Kidney (tissue), 14 donors: ENCODE data around the gene SULT1C3. TPM values are rescaled to one million over a fixed set of nuclear protein-coding genes. Genes with fewer than 3 reads are reported as not detected.

ENCODE experiments used
- DNase-seq, 5 donors: peaks; one replicate each; pipeline ENCODE4 v3.0.0-alpha.2; 2013 to 2020
- FAIRE-seq: peaks from 2 replicates; lab custom pipeline; 2012; peaks lifted over from hg19 to GRCh38; lab: Jason Lieb, UNC
- H3K27ac ChIP-seq, 2 donors: one replicate each; pipeline ENCODE4 v1.7.0; 2013; ENCODE audit warnings: low read depth in 2 of 2, low read length in 2 of 2, inconsistent platforms in 1 of 2
- H3K27me3 ChIP-seq: one replicate; pipeline ENCODE4 v1.7.1; 2013; ENCODE audit warnings: low read length, inconsistent platforms; ENCODE audit not compliant: control insufficient read depth, insufficient read depth
- H3K36me3 ChIP-seq, 3 donors: one replicate each; pipeline versions ENCODE4 v1.7.0 to v1.7.1; 2013; ENCODE audit warnings: low read length in 3 of 3, control low read depth in 1 of 3, inconsistent platforms in 1 of 3; ENCODE audit not compliant: insufficient read depth in 3 of 3, control insufficient read depth in 2 of 3
- H3K4me1 ChIP-seq, 3 donors: one replicate each; pipeline versions ENCODE4 v1.7.0 to v1.7.1; 2013; ENCODE audit warnings: low read length in 3 of 3, inconsistent platforms in 1 of 3, low read depth in 1 of 3; ENCODE audit not compliant: control insufficient read depth in 2 of 3, insufficient read depth in 2 of 3
- H3K4me3 ChIP-seq, 3 donors: one replicate each; pipeline versions ENCODE4 v1.7.0 to v1.8.1; 2013; ENCODE audit warnings: low read length in 3 of 3, control low read depth in 1 of 3, inconsistent platforms in 1 of 3
- H3K9ac ChIP-seq, 3 donors: one replicate each; pipeline versions ENCODE4 v1.7.0 to v1.7.1; 2013; ENCODE audit warnings: low read length in 3 of 3, control low read depth in 1 of 3, inconsistent platforms in 1 of 3
- H3K9me3 ChIP-seq, 3 donors: one replicate each; pipeline versions ENCODE4 v1.7.0 to v1.7.1; 2013; ENCODE audit warnings: low read length in 3 of 3, control low read depth in 1 of 3, inconsistent platforms in 1 of 3; ENCODE audit not compliant: control insufficient read depth in 2 of 3, insufficient read depth in 1 of 3
- intact Hi-C: fragments of 100-400 bp; cut with DNase I; formaldehyde crosslinking; loops from one replicate; pipeline ENCODE4 v1.11.1; 2022
- polyA plus RNA-seq: library from polyadenylated mRNA; stranded (reverse); fragments of 350-450 nt; fragmentation: Illumina TruSeq; extraction: RNeasy Lipid Tissue Mini Kit (QIAGEN cat#74804); gene quantifications from one replicate; pipeline ENCODE4 v1.2.3, GENCODE V29; 2014; ENCODE audit warnings: low read depth, low replicate concordance; ENCODE audit not compliant: insufficient read depth
- total RNA-seq: library from RNA; stranded (reverse); fragmentation: NEBNext Ultra II Directional; extraction: Animal tissue kit (Norgen Biotek cat#: 25700); gene quantifications from one replicate; pipeline ENCODE4 v1.2.1, GENCODE V29; 2021
- TF ChIP-seq, protein P1 (sequence below): IDR thresholded peaks from 3 replicates; pipeline ENCODE4 v1.5.1; 2012; ENCODE audit warnings: mild to moderate bottlenecking, moderate library complexity, borderline replicate concordance; ENCODE audit not compliant: insufficient read depth; ENCODE audit errors: extremely low read depth
- donor health status: control.
- donor health status: control.
- donor health status: control.
- donor health status: control.
- donor health status: control.
- donor health status: DM: yes; HTN: yes; CAD: no.
- donor health status: Normal renal cell carcinoma (clear cell type).

Gene SULT1C3
- total and polyA plus RNA-seq, 2 donors from 2014 or later: not detected

DNA sequence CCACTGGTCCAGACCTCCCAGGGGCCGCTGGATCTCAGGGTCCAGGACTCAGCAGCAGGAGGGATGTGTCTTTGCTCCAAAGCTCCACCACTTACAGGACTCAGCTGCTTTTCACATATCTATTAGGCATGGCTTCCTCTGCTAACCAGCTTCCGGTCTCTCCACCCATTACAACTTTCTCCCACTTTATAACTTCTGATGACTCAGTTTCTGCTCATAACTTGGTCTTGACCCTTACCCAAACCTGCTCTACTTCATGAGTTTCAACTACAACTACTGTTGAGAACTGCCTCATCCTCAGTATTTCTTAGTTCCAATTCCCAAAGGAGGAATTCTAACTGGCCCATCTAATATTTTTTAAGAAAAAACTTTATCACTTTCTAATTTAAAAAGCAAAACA lies 66.1 kb downstream of the SULT1C3 start:
- no peaks in the 10 kb centered on the region for H3K27me3 ChIP-seq
- no peaks in the 10 kb centered on the region for H3K9me3 ChIP-seq
- DNase-seq (no peak), FAIRE-seq (no peak)
- peaks cover 0 to 16% (median 4%) of the 10 kb centered on the region in 3 donors for H3K36me3 ChIP-seq
- H3K4me1 ChIP-seq: no peaks in the 10 kb centered on the region
- intact Hi-C loops: no loop called here
- H3K9ac ChIP-seq: no peak overlapping the region
- TF ChIP-seq, protein P1, sequence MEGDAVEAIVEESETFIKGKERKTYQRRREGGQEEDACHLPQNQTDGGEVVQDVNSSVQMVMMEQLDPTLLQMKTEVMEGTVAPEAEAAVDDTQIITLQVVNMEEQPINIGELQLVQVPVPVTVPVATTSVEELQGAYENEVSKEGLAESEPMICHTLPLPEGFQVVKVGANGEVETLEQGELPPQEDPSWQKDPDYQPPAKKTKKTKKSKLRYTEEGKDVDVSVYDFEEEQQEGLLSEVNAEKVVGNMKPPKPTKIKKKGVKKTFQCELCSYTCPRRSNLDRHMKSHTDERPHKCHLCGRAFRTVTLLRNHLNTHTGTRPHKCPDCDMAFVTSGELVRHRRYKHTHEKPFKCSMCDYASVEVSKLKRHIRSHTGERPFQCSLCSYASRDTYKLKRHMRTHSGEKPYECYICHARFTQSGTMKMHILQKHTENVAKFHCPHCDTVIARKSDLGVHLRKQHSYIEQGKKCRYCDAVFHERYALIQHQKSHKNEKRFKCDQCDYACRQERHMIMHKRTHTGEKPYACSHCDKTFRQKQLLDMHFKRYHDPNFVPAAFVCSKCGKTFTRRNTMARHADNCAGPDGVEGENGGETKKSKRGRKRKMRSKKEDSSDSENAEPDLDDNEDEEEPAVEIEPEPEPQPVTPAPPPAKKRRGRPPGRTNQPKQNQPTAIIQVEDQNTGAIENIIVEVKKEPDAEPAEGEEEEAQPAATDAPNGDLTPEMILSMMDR: no peak
- H3K4me3 ChIP-seq: no peak overlapping the region
- no peak overlapping the region for H3K27ac ChIP-seq

DNA sequence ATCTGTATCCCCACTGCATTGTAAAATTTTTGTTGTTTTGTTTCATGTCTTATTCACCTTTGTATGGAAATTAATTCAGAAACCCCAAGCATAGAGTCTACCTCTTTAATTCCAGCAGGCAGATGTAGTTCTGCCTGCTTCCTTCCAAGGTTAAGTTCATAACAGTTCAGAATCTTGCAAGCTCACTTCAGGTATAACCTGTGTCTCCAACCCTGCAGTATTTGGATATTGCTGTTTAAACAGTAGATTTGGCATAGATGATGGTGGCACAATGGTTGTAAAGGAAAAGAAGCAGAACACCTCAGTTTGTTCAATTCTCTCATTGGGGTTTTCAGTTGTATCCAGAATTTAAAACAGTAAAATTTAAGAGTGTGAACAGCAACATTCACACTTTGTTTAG lies 70.1 kb downstream of the SULT1C3 start:
- Histone ChIP-seq H3K4me1 (peaks cover 0 to 8% (median 0%) of the 10 kb centered on the region in 3 donors), H3K36me3 (peaks cover 0 to 5% (median 2%) of the 10 kb centered on the region in 3 donors), H3K9ac (no peak overlapping the region), H3K4me3 (no peak overlapping the region), H3K9me3 (no peaks in the 10 kb centered on the region), H3K27ac (no peak overlapping the region), H3K27me3 (no peaks in the 10 kb centered on the region)
- DNase-seq: no peak
- TF ChIP-seq, protein P1: no peak
- no peak for FAIRE-seq
- intact Hi-C loops: no loop called here

Other genes starting within 250 kb of the SULT1C3 start
- 67.4 TPM for gene SULT1C2, start 48.9 kb downstream of the SULT1C3 start, total RNA-seq
- 117 TPM for gene SULT1C2, start 48.9 kb downstream of the SULT1C3 start, polyA plus RNA-seq
- gene SULT1C4, start 138.0 kb downstream of the SULT1C3 start, total RNA-seq: 24.7 TPM
- gene SULT1C4, start 138.0 kb downstream of the SULT1C3 start, polyA plus RNA-seq: 7.1 TPM
- gene GCC2, start 209.2 kb downstream of the SULT1C3 start, total RNA-seq: 74.5 TPM
- gene GCC2, start 209.2 kb downstream of the SULT1C3 start, polyA plus RNA-seq: 9.5 TPM